Measurements from ENCODE around the gene SYNDIG1. TPM values are rescaled to one million over a fixed set of nuclear protein-coding genes. Genes with fewer than 3 reads are reported as not detected.

The SYNDIG1 gene
- total RNA-seq, 1 donor from 2014 or later: 5.7 TPM

- Histone ChIP-seq H3K9me3 (ENCODE audit: insufficient read depth, low read depth, low read length) (no peaks in the 10 kb centered on the region), H3K79me2 (ENCODE audit: insufficient read depth, low read length) (peaks cover 49% of the 10 kb centered on the region), H2AFZ (ENCODE audit: low read depth, low read length) (no peak overlapping the region), H3K4me3 (ENCODE audit: insufficient read depth, low read depth, low read length) (no peak overlapping the region), H3K27me3 (ENCODE audit: insufficient read depth, low read length) (peaks cover 8% of the 10 kb centered on the region), H4K20me1 (ENCODE audit: insufficient read depth, low read length) (peaks cover 20% of the 10 kb centered on the region), H3K4me1 (ENCODE audit: insufficient read depth, low read length) (peaks cover 13% of the 10 kb centered on the region), H3K27ac (ENCODE audit: low read depth, low read length) (no peak overlapping the region), H3K4me2 (ENCODE audit: low read length) (no peak overlapping the region), H3K36me3 (ENCODE audit: insufficient read depth, low read length) (no peaks in the 10 kb centered on the region), H3K9ac (ENCODE audit: low read length) (no peak overlapping the region)
- no peaks in the 10 kb centered on the region for H3K36me3 Mint-ChIP-seq (ENCODE audit: low read depth, unreplicated experiment)
- no peak overlapping the region for H3K27ac Mint-ChIP-seq (ENCODE audit: unreplicated experiment)
- H3K9me3 Mint-ChIP-seq (ENCODE audit: unreplicated experiment): no peaks in the 10 kb centered on the region
- H3K4me3 Mint-ChIP-seq (ENCODE audit: unreplicated experiment): peak overlapping the region; percentile 94
- no peak for TF ChIP-seq EZH2 (IDR thresholded peaks at IDR 0.05; ENCODE audit: insufficient read depth, low read length)
- TF ChIP-seq, protein P1, sequence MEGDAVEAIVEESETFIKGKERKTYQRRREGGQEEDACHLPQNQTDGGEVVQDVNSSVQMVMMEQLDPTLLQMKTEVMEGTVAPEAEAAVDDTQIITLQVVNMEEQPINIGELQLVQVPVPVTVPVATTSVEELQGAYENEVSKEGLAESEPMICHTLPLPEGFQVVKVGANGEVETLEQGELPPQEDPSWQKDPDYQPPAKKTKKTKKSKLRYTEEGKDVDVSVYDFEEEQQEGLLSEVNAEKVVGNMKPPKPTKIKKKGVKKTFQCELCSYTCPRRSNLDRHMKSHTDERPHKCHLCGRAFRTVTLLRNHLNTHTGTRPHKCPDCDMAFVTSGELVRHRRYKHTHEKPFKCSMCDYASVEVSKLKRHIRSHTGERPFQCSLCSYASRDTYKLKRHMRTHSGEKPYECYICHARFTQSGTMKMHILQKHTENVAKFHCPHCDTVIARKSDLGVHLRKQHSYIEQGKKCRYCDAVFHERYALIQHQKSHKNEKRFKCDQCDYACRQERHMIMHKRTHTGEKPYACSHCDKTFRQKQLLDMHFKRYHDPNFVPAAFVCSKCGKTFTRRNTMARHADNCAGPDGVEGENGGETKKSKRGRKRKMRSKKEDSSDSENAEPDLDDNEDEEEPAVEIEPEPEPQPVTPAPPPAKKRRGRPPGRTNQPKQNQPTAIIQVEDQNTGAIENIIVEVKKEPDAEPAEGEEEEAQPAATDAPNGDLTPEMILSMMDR (IDR thresholded peaks at IDR 0.05; ENCODE audit: insufficient read depth, low read depth, low read length): no peak
- FAIRE-seq (no peak), DNase-seq (ENCODE audit: low read depth) (no peak)
- peaks cover 11% of the 10 kb centered on the region for H3K27me3 Mint-ChIP-seq (ENCODE audit: low read depth, unreplicated experiment)
- H3K4me1 Mint-ChIP-seq (ENCODE audit: low read depth, unreplicated experiment): peaks cover 26% of the 10 kb centered on the region
Observed at GRCh38 chr20:24472426-24472825, 3.0 kb downstream of the SYNDIG1 start.

DNA sequence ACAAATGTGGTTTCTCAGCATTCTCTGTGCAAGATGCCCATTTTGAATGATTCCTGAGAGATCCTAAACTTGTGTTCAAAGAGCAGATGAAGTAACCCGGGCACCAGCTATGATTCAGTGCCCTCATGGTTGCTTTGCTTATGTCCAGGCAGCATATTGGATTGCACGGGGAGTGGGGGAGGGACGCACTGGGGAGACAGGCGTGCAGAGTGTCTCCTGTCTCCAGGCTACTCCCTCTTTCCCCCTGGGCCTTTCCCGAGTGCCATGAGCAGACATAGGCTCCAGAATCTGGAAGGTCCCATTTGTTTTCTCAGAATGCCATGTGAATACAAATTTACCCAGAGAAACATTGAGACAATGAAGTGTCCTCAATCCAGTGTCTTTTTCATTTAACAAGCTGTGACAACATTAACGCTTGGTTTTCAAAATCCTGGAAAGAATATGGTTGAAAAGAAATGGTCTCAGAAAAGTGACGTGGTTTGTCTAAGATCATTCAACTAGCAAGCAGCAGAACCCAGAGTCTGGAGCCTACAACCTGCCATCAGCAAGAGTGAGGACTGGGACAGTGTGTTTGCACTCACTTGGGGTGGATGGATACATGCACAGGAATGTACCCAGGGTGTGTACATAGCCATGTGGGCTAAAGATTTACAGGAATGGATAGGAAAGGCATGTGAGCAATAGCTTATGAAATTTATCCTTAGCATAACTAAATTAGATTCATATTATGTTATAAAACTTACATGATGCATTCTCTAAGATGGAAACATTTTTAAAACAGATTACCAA lies 4.2 kb downstream of the SYNDIG1 start:
- H3K9me3 ChIP-seq (ENCODE audit: insufficient read depth, low read depth, low read length): no peaks in the 10 kb centered on the region
- FAIRE-seq: peak; percentile 52
- H3K4me3 Mint-ChIP-seq (ENCODE audit: unreplicated experiment): no peak overlapping the region
- H3K79me2 ChIP-seq (ENCODE audit: insufficient read depth, low read length): peaks cover 58% of the 10 kb centered on the region
- H3K27ac Mint-ChIP-seq (ENCODE audit: unreplicated experiment): peak overlapping the region; percentile 29
- no peak overlapping the region for H3K4me2 ChIP-seq (ENCODE audit: low read length)
- no peak for TF ChIP-seq EZH2 (IDR thresholded peaks at IDR 0.05; ENCODE audit: insufficient read depth, low read length)
- TF ChIP-seq, protein P1 (IDR thresholded peaks at IDR 0.05; ENCODE audit: insufficient read depth, low read depth, low read length): no peak
- H3K36me3 Mint-ChIP-seq (ENCODE audit: low read depth, unreplicated experiment): no peaks in the 10 kb centered on the region
- H3K4me3 ChIP-seq (ENCODE audit: insufficient read depth, low read depth, low read length): no peak overlapping the region
- no peak overlapping the region for H3K27ac ChIP-seq (ENCODE audit: low read depth, low read length)
- peaks cover 13% of the 10 kb centered on the region for H3K4me1 ChIP-seq (ENCODE audit: insufficient read depth, low read length)
- H3K27me3 ChIP-seq (ENCODE audit: insufficient read depth, low read length): peaks cover 5% of the 10 kb centered on the region
- peaks cover 1% of the 10 kb centered on the region for H3K27me3 Mint-ChIP-seq (ENCODE audit: low read depth, unreplicated experiment)
- no peak for DNase-seq (ENCODE audit: low read depth)
- H3K9ac ChIP-seq (ENCODE audit: low read length): no peak overlapping the region
- H4K20me1 ChIP-seq (ENCODE audit: insufficient read depth, low read length): peaks cover 28% of the 10 kb centered on the region
- H3K36me3 ChIP-seq (ENCODE audit: insufficient read depth, low read length): no peaks in the 10 kb centered on the region
- peaks cover 29% of the 10 kb centered on the region for H3K4me1 Mint-ChIP-seq (ENCODE audit: low read depth, unreplicated experiment)
- no peak overlapping the region for H2AFZ ChIP-seq (ENCODE audit: low read depth, low read length)
- no peaks in the 10 kb centered on the region for H3K9me3 Mint-ChIP-seq (ENCODE audit: unreplicated experiment)

All from astrocyte (in vitro differentiated cells and primary cell).